Measurements from ENCODE around the gene PP2D1. TPM values are rescaled to one million over a fixed set of nuclear protein-coding genes. Genes with fewer than 3 reads are reported as not detected.
"Not testable (repeated sequence)": the region's sequence is repeated elsewhere in the genome, so short reads cannot be mapped to it uniquely, and the experiment has no call there.

Gene PP2D1
- total and polyA plus RNA-seq, 2 of the 8 experiments (the other 6 are each of a cell fraction or from before 2014, with no cell fraction given): not detected

- H3K23ac ChIP-seq (ENCODE audit: insufficient read length); H4K8ac ChIP-seq (ENCODE audit: extremely low read depth, insufficient read depth, low read length); H3K27ac ChIP-seq (ENCODE audit: low read depth, low read length); H2AFZ ChIP-seq (ENCODE audit: low read length); H3K4me1 ChIP-seq (replicated peaks in 1 of 4; ENCODE audit: control insufficient read depth in 3 of 4, insufficient read depth in 4 of 4, low read length in 3 of 4); H3K4me3 ChIP-seq (ENCODE audit: extremely low read depth in 1 of 4, insufficient read depth in 2 of 4, low read depth in 3 of 4, low read length in 4 of 4); H2BK120ac ChIP-seq (replicated peaks; ENCODE audit: low read depth, low read length); H3K27me3 ChIP-seq (replicated peaks in 1 of 4; ENCODE audit: control insufficient read depth in 3 of 4, extremely low read depth in 1 of 4, insufficient read depth in 3 of 4, low read length in 3 of 4); H3K4ac ChIP-seq (replicated peaks; ENCODE audit: insufficient read length, low read depth, low read length); FAIRE-seq; H2BK20ac ChIP-seq (ENCODE audit: low read length); H2AK5ac ChIP-seq (ENCODE audit: low read depth, low read length); H4K91ac ChIP-seq (replicated peaks; ENCODE audit: insufficient read length, low read length); H3K9ac ChIP-seq (replicated peaks in 1 of 4; ENCODE audit: extremely low read depth in 1 of 4, low read depth in 3 of 4, low read length in 3 of 4); H3K14ac ChIP-seq (ENCODE audit: insufficient read length); CTCF ChIA-PET (ENCODE audit: partially characterized antibody); DNase-seq (ENCODE audit: low read depth in 1 of 2, low spot score in 2 of 2); H3K36me3 ChIP-seq (ENCODE audit: control insufficient read depth in 2 of 4, insufficient read depth in 4 of 4, low read length in 3 of 4); H3K4me2 ChIP-seq (ENCODE audit: insufficient read depth in 1 of 2, low read depth in 2 of 2, low read length in 2 of 2); POLR2A ChIA-PET (ENCODE audit: partially characterized antibody); H3K23me2 ChIP-seq (ENCODE audit: low read depth, low read length); H4K5ac ChIP-seq (ENCODE audit: insufficient read length, low read depth, low read length); H4K20me1 ChIP-seq (replicated peaks in 1 of 2; ENCODE audit: control insufficient read depth in 1 of 2, insufficient read depth in 2 of 2, low read length in 2 of 2); H3K79me2 ChIP-seq (ENCODE audit: control insufficient read depth in 1 of 2, insufficient read depth in 2 of 2, low read length in 2 of 2); H3K9me3 ChIP-seq (ENCODE audit: insufficient read depth in 2 of 2, low read depth in 1 of 2, low read length in 1 of 2); H2BK15ac ChIP-seq (ENCODE audit: low read length); H2BK12ac ChIP-seq (ENCODE audit: low read depth, low read length); H3K18ac ChIP-seq (ENCODE audit: extremely low read depth, low read length); H2BK5ac ChIP-seq (ENCODE audit: low read depth, low read length); H3K56ac ChIP-seq (replicated peaks; ENCODE audit: insufficient read length, low read depth, low read length); H3K79me1 ChIP-seq (ENCODE audit: low read depth, low read length): not testable (repeated sequence)
- 89% methylated on average over 3 of the region's 3 CpGs; no CpG with 5 or more reads in 1 of the 2 experiments for WGBS, 2 experiments (ENCODE audit: extremely low coverage in 1 of 2, insufficient coverage in 1 of 2, insufficient read length in 1 of 2, insufficient replicate concordance in 2 of 2, low coverage in 1 of 2, low lambda C conversion rate in 2 of 2, missing lambda C conversion rate in 1 of 2)
Measured at GRCh38 chr3:20016076-20016475, 4.0 kb upstream of the PP2D1 start.

All from H1 (cell line).